AG08396 (cell line): Measurements from ENCODE around the gene NCF2.

Source experiments
- DNase-seq: peaks from one replicate; pipeline ENCODE4 v3.0.0; 2012; ENCODE audit warnings: low spot score, mixed read lengths

Gene NCF2

DNA sequence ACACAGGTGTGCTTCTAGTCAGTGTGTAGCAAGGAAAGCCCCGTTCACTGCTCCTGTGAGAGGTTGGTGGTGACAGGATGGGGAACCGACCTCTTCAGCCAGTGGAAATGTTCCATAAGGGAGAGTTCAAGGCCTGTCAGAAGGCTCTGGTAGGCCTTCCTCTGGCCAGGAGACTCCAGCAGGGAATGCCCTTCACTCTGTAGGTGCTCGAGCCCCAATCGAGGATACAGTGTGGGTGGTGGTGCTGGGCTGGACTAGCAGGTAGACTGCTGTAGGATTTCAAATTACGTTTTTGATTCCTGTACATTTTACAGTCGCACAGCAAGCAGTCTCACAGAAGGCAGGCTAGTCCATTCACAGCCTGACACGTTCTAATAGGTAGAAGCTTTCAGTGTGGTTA is 37.8 kb downstream of the NCF2 start:
- no peak for DNase-seq

DNA sequence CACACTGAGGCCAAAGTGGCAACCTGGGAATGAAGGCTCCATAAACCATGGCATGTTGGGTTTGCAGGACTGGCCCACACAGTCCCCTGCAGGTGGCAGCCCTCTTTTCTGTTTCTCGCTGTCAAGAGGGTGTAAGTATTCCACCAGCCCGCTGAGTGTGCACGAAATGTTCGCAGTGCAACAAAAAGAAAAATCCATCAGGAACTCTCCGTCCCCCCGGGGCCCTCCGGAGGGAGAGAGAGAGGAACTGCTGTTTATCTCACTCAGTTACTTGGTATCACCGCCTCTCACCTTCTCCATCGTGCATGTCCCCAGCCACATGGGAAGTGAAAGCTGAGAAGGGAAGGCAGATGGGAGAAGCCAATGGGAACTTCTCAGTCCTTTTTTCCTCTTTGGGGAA is 38.3 kb downstream of the NCF2 start:
- no peak for DNase-seq

DNA sequence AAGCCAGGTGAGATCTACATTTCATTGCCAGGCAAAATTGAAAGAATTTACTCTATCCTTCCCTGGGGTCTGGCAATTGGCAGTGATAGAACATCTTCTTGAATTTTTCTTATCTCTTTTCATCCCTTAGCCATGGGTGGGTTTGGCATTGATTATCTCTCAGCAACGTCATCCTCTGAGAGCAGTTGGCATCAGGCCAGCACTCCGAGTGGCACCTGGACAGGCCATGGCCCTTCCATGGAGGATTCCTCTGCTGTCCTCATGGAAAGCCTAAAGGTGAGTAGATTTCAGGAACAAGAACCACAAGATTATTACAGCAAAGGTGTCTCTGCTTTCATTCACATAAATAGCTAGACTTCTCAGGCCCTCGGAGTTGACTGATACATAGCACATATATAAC is 39.3 kb downstream of the NCF2 start:
- DNase-seq, result no peak

GRCh38 chr1:183548116-183548515 is 42.1 kb downstream of the NCF2 start:
- no peak for DNase-seq

- no peak for DNase-seq
These were observed 43.8 kb downstream of the NCF2 start for GRCh38 chr1:183546427-183546826.

DNA sequence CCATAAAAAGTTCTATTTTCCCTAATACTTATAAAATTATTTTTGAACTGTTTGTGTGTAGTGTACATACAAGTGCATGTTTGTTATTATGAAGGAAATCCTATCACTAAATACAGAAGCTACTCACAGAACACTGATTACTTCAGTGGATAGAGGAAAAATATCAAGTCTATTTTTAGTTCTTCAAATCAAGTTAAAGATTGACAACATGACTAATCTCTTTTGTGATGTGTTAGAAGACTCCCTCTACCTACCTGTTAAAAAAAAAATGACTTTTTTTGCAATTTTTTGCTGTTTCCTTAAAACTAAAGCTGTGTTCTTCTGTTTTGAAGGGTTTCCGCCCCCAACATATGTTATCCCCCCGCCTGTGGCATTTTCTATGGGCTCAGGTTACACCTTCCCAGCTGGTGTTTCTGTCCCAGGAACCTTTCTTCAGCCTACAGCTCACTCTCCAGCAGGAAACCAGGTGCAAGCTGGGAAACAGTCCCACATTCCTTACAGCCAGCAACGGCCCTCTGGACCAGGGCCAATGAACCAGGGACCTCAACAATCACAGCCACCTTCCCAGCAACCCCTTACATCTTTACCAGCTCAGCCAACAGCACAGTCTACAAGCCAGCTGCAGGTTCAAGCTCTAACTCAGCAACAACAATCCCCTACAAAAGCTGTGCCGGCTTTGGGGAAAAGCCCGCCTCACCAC is 45.5 kb downstream of the NCF2 start:
- DNase-seq, result no peak

- peak; percentile 48 for DNase-seq
These were observed 46.5 kb downstream of the NCF2 start for GRCh38 chr1:183543619-183544204.

GRCh38 chr1:183537405-183537804 is 52.9 kb downstream of the NCF2 start:
- DNase-seq, result no peak

GRCh38 chr1:183533617-183534174 is 56.6 kb downstream of the NCF2 start:
- no peak for DNase-seq

GRCh38 chr1:183528577-183528976 is 61.7 kb downstream of the NCF2 start:
- DNase-seq, result no peak

DNA sequence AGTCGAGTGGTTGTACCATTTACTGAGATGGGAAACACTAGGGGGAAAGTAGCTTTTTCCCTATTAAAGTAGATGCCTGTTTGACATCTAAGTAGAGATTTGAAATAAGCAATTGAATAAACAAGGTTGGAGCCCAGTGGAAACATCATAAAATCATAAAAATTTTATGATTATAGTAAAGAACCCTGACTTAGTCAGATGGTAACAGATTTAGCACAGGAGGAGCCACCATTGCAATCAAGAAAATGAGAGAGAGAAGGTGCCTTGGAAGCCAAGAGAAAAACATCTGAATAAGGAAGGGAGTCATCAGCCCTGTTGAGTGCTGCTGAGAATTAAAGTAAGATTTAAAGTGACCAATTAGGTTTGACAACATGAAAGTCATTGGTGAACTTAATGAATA is 68.2 kb downstream of the NCF2 start:
- no peak for DNase-seq

DNA sequence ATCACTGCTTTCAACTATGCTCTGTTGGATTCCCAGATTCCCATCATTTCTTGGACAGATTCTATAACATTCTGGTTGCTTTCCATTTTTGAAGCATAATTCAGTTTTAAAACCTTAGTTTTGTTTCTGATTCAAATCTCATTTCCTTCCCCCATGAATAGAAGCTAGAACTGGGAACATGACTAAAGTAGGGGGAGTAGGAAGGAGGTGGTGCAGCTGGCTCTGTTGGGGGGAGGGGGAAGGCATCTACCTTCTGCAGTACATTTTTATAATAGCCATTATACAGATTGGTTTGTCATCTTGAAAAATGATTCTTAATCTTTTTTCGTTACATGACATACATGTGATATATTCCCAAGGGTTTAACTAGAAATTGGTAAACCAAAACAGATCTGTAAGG is 69.9 kb downstream of the NCF2 start:
- DNase-seq, result no peak

DNA sequence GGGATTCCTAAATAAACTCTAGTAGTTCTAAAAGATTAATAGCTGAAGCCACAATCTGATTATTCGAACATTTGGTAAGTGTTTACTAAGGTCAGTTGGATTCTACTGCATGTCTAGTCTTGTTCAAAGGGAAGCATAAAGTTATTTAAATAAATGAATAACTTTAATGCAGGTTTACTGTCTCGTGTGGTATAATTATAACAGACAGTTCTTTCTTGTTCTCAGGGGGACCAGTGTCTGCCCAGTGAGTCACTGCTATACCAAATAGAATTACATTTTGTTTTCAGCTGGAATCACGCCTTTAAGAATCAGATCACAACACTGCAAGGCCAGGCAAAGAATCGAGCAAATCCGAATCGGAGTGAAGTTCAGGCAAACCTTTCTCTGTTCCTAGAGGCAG is 72.9 kb downstream of the NCF2 start:
- DNase-seq, result no peak

- no peak for DNase-seq
These were observed 73.5 kb downstream of the NCF2 start for GRCh38 chr1:183516725-183517124.

DNA sequence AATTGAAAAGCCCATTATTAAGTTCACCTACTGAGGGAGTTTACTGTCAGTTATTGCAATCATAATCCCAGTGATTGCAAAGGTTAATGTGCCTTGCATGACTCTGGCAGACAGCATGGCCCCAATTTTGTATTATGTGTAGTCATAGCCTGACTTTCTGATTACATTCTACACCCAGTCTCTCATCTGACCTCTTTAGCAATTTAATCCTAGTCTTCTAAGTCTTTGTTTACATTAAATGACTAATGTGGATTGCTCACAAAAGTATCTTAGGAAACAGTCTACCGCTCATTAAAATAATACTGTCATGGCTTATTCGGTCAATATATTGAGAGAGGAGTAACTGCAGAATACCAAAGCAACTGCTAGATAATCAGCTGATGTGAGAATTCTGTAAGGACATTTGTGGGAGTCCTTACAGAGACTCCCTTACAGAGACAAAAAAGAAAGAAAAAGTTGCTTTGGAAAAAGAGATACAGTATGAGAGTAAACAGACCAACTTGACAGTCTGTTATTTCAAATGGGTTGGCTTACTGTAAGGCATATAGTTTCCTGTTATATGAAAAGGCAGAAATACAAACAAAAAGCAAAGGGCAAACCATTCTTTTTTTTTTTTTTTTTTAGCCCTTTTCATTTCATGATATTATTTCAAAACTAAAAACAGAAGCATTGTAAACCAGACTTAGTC is 75.1 kb downstream of the NCF2 start:
- peak; percentile 44 for DNase-seq

GRCh38 chr1:183514235-183514634 is 76.0 kb downstream of the NCF2 start:
- DNase-seq, result no peak

DNA sequence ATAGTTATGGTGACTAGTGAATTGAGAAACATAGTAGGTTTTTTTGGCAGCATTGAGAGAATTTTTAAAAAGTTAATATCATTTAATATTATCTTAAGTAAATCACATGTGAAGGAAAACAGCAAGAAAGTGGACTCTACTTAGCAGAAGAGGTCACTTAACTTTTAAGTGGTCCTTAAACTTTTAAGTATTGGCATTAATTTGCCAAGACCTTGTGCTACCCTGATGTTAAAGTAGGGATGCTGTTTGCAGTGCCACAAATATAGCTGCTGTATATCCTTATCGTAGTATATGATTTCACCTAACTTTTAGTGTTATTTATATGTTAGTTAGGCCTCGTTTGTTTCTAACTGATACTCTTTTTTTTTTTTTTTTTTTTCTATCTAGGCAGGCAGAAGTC is 77.8 kb downstream of the NCF2 start:
- no peak for DNase-seq

GRCh38 chr1:183508694-183509093 is 81.6 kb downstream of the NCF2 start:
- no peak for DNase-seq

GRCh38 chr1:183506561-183506960 is 83.7 kb downstream of the NCF2 start:
- DNase-seq, result no peak
